IMR-90 (cell line): ENCODE results near the gene DAAM1. TPM values are rescaled to one million over a fixed set of nuclear protein-coding genes. Genes with fewer than 3 reads are reported as not detected.

Source experiments
- ATAC-seq: fragments of 200-7000 bp; cut with Tn5 transposase; 2 replicates; pipeline ENCODE4 v1.9.1; 2020; ENCODE audit warnings: low read depth, mild to moderate bottlenecking, moderate library complexity
- BruUV-seq: library from RNA; stranded (reverse); fragments of 400-500 nt; replicated peaks from 2 replicates; lab custom pipeline; 2021; lab: Mats Ljungman, UMichigan
- CTCF ChIA-PET: fragments of 300-600 bp; formaldehyde crosslinking; extraction: SDS; loops from one replicate; lab custom pipeline; 2021; ENCODE audit warnings: antibody characterized with exemption; lab: Yijun Ruan, JAX
- POLR2A ChIA-PET: fragments of 300-600 bp; sonication (Branson Sonifier 250); formaldehyde crosslinking; loops from one replicate; lab custom pipeline; 2022; ENCODE audit warnings: antibody characterized with exemption; ENCODE audit not compliant: unreplicated experiment; lab: Charles Lee
- DNase-seq: peaks from one replicate; pipeline ENCODE4 v3.0.0; 2013
- H2AFZ ChIP-seq: replicated peaks from 2 replicates; pipeline ENCODE3; 2013; ENCODE audit warnings: low read length, mild to moderate bottlenecking; ENCODE audit not compliant: poor library complexity
- H2AK5ac ChIP-seq: 2 replicates; pipeline ENCODE4 v1.6.1; 2013; ENCODE audit warnings: low read depth, low read length, inconsistent platforms
- H2AK9ac ChIP-seq: replicated peaks from 2 replicates; pipeline ENCODE3; 2013; ENCODE audit warnings: mild to moderate bottlenecking, low read depth, low read length, moderate library complexity; ENCODE audit not compliant: poor library complexity
- H2BK120ac ChIP-seq: 2 replicates; pipeline ENCODE4 v1.6.1; 2013; ENCODE audit warnings: low read depth, low read length, inconsistent platforms
- H2BK15ac ChIP-seq: 3 replicates; pipeline ENCODE4 v1.6.1; 2013; ENCODE audit warnings: low read depth, low read length, inconsistent platforms
- H2BK20ac ChIP-seq: 2 replicates; pipeline ENCODE4 v1.6.1; 2013; ENCODE audit warnings: low read depth, mild to moderate bottlenecking, inconsistent platforms, low read length, moderate library complexity
- H2BK5ac ChIP-seq: 2 replicates; pipeline ENCODE4 v1.6.1; 2013; ENCODE audit warnings: mild to moderate bottlenecking, low read depth, low read length, inconsistent platforms; ENCODE audit not compliant: poor library complexity, severe bottlenecking
- H3K14ac ChIP-seq: replicated peaks from 2 replicates; pipeline ENCODE4 v1.6.1; 2013; ENCODE audit warnings: low read depth, low read length, inconsistent platforms
- H3K18ac ChIP-seq: 2 replicates; pipeline ENCODE4 v1.6.1; 2013; ENCODE audit warnings: low read depth, low read length, control low read depth
- H3K23ac ChIP-seq: 2 replicates; pipeline ENCODE4 v1.6.1; 2013; ENCODE audit warnings: low read depth, low read length, inconsistent platforms
- H3K27ac ChIP-seq: 2 replicates; pipeline ENCODE4 v1.5.1; 2013; ENCODE audit warnings: mild to moderate bottlenecking, control low read depth, low read length; ENCODE audit not compliant: insufficient read depth
- H3K27me3 ChIP-seq: 2 replicates; pipeline ENCODE4 v1.6.1; 2013; ENCODE audit warnings: low read length; ENCODE audit not compliant: control insufficient read depth, insufficient read depth
- H3K36me3 ChIP-seq: 2 replicates; pipeline ENCODE4 v1.6.1; 2013; ENCODE audit warnings: low read length, mixed read lengths; ENCODE audit not compliant: control insufficient read depth, insufficient read depth
- H3K4ac ChIP-seq: 2 replicates; pipeline ENCODE4 v1.6.1; 2013; ENCODE audit warnings: low read depth, low read length, inconsistent platforms
- H3K4me1 ChIP-seq: 2 replicates; pipeline ENCODE4 v1.6.1; 2013; ENCODE audit warnings: low read length, mixed read lengths; ENCODE audit not compliant: control insufficient read depth, insufficient read depth
- H3K4me2 ChIP-seq: 2 replicates; pipeline ENCODE4 v1.6.1; 2013; ENCODE audit warnings: low read depth, mild to moderate bottlenecking, control low read depth, low read length, moderate library complexity
- H3K4me3 ChIP-seq: 2 replicates; pipeline ENCODE4 v1.5.1; 2013; ENCODE audit warnings: low read depth, mild to moderate bottlenecking, control low read depth, low read length, moderate library complexity; ENCODE audit not compliant: insufficient read depth
- H3K56ac ChIP-seq: 2 replicates; pipeline ENCODE4 v1.6.1; 2013; ENCODE audit warnings: low read length, inconsistent platforms; ENCODE audit not compliant: insufficient read depth; ENCODE audit errors: extremely low read depth
- H3K79me1 ChIP-seq, 2 experiments: 2 replicates each; pipeline ENCODE4 v1.6.1; 2013; ENCODE audit warnings: low read length in 2 of 2, inconsistent platforms in 1 of 2, low read depth in 1 of 2
- H3K9ac ChIP-seq: 2 replicates; pipeline ENCODE4 v1.6.1; 2013; ENCODE audit warnings: low read depth, low read length, control low read depth
- H3K9me1 ChIP-seq: 2 replicates; pipeline ENCODE4 v1.6.1; 2013; ENCODE audit warnings: low read length, inconsistent platforms; ENCODE audit not compliant: insufficient read depth
- H3K9me3 ChIP-seq: 2 replicates; pipeline ENCODE4 v1.6.1; 2013; ENCODE audit warnings: low read length; ENCODE audit not compliant: control insufficient read depth, insufficient read depth
- H4K20me1 ChIP-seq: 2 replicates; pipeline ENCODE4 v1.6.1; 2013; ENCODE audit warnings: low read length, inconsistent platforms; ENCODE audit not compliant: insufficient read depth
- H4K5ac ChIP-seq: 2 replicates; pipeline ENCODE4 v1.6.1; 2013; ENCODE audit warnings: mild to moderate bottlenecking, low read depth, low read length, control low read depth
- H4K8ac ChIP-seq, 2 experiments: 2 replicates each; pipeline ENCODE4 v1.6.1; 2013; ENCODE audit warnings: low read depth in 2 of 2, low read length in 2 of 2, control low read depth in 1 of 2, inconsistent platforms in 1 of 2
- H4K91ac ChIP-seq: 2 replicates; pipeline ENCODE4 v1.6.1; 2013; ENCODE audit warnings: low read depth, low read length, inconsistent platforms; ENCODE audit not compliant: insufficient read depth
- FOS ChIP-seq: fragments of 150-350 bp; IDR thresholded peaks from 2 replicates; pipeline ENCODE4 v1.6.1; 2016; ENCODE audit warnings: low read depth, low read length
- RAD21 ChIP-seq: IDR thresholded peaks from 2 replicates; pipeline ENCODE4 v1.6.1; 2012; ENCODE audit warnings: low read length, improper control_type of control experiment
- SMC3 ChIP-seq: fragments of 150-350 bp; IDR thresholded peaks from 2 replicates; pipeline ENCODE4 v1.6.1; 2016; ENCODE audit warnings: low read depth, mild to moderate bottlenecking, antibody characterized with exemption, low read length, moderate library complexity
- WGBS, 2 experiments: methylation state at CpG; one replicate each; pipeline versions ENCODE4 v1.1.5 to v1.1.7; 2013; ENCODE audit warnings: missing lambda C conversion rate in 2 of 2; ENCODE audit not compliant: insufficient read length in 1 of 2; ENCODE audit errors: extremely low coverage in 2 of 2; 5-methylcytosine and 5-hydroxymethylcytosine counted together
- dilution Hi-C: fragments of 300-500 bp; cut with HindIII; formaldehyde crosslinking; loops from one replicate; pipeline ENCODE4 v1.14.3; 2018; ENCODE audit warnings: low sequenced_read_pairs; ENCODE audit not compliant: unreplicated experiment
- in situ Hi-C: fragments of 300-500 bp; cut with MboI; formaldehyde crosslinking; loops from 3 replicates; pipeline ENCODE4 v1.14.3; 2019; ENCODE audit warnings: low sequenced_read_pairs, inconsistent platforms, mixed read lengths
- intact Hi-C: fragments of 100-400 bp; cut with micrococcal nuclease; formaldehyde crosslinking; loops from 2 replicates; pipeline ENCODE4 v1.10.0; 2022
- polyA plus RNA-seq, 3 experiments: library from polyadenylated mRNA; depleted of rRNA; stranded (reverse); fragments of >200 nt; gene quantifications; 2 replicates each; pipeline ENCODE4 v1.2.3, GENCODE V29; 2012; ENCODE audit warnings: low replicate concordance in 1 of 3
- total RNA-seq: library from RNA; depleted of rRNA; stranded (reverse); fragments of >200 nt; gene quantifications from 2 replicates; pipeline ENCODE4 v1.2.3, GENCODE V29; 2012

The DAAM1 gene
- total and polyA plus RNA-seq, 2 of the 4 experiments (the other 2 are of a cell fraction): 4.8 to 5.4 TPM

DNA sequence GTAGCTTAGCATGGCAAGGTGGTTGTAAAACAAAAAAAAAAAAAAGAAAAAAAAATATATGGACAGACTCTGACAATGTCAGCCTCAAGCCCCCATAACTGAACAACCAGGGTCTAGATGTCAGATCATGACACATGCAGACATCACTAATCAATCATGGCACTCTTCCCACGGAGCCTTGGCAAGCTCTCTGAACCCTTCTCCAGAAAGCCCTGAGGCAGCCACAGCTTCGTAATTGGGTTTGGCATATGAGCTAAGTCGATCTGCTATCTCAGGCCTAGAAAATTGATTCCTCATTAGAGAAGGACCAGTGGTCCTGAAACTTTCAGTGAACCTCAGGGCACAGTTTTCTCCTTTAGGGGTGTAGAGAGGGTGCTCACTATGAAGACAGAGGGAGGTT, 164.5 kb downstream of the DAAM1 start:
- Histone ChIP-seq H2AK5ac (no peak overlapping the region), H2AK9ac (no peak overlapping the region), H3K27me3 (no peaks in the 10 kb centered on the region), H2BK120ac (no peak overlapping the region), H3K9me3 (no peaks in the 10 kb centered on the region), H3K4me2 (no peak overlapping the region), H4K91ac (no peak overlapping the region), H3K4me1 (peaks cover 6% of the 10 kb centered on the region), H2BK5ac (no peak overlapping the region), H3K23ac (no peak overlapping the region), H3K9me1 (no peaks in the 10 kb centered on the region), H3K4ac (no peak overlapping the region), H3K56ac (no peak overlapping the region), H4K20me1 (no peaks in the 10 kb centered on the region), H2BK20ac (no peak overlapping the region), H3K36me3 (peaks cover 18% of the 10 kb centered on the region), H3K27ac (no peak overlapping the region), H3K79me1 (no peaks in the 10 kb centered on the region), H2BK15ac (no peak overlapping the region), H4K8ac (no peak overlapping the region), H3K18ac (no peak overlapping the region), H3K14ac (no peak overlapping the region), H4K5ac (no peak overlapping the region), H3K4me3 (no peak overlapping the region), H2AFZ (no peak overlapping the region), H3K9ac (no peak overlapping the region)
- dilution Hi-C loops (no loop called here), in situ Hi-C loops (no loop called here), intact Hi-C loops (no loop called here)
- DNase-seq: no peak
- no CpG with 5 or more reads among the region's 3 CpGs for WGBS, 2 experiments
- no peak for ATAC-seq
- POLR2A ChIA-PET: no interaction called here
- CTCF ChIA-PET: no interaction called here
- TF ChIP-seq FOS (no peak), SMC3 (no peak), RAD21 (no peak)
- BruUV-seq: no TSS peak
